Measurements from ENCODE around the gene PRKN.
"Not testable (repeated sequence)": the region's sequence is repeated elsewhere in the genome, so short reads cannot be mapped to it uniquely, and the experiment has no call there.

The PRKN gene

GRCh38 chr6:162450358-162450757 is 277.2 kb downstream of the PRKN start:
- no peak for DNase-seq (ENCODE audit: low read depth)

GRCh38 chr6:162448294-162448693 is 279.3 kb downstream of the PRKN start:
- no peak for DNase-seq (ENCODE audit: low read depth)

- no peak for DNase-seq (ENCODE audit: low read depth)
These were observed 284.5 kb downstream of the PRKN start for GRCh38 chr6:162443101-162443500.

GRCh38 chr6:162442687-162443086 is 284.9 kb downstream of the PRKN start:
- no peak for DNase-seq (ENCODE audit: low read depth)

- DNase-seq (ENCODE audit: low read depth): no peak
These were observed 285.6 kb downstream of the PRKN start for GRCh38 chr6:162441991-162442390.

- no peak for DNase-seq (ENCODE audit: low read depth)
These were observed 288.6 kb downstream of the PRKN start for GRCh38 chr6:162438980-162439379.

GRCh38 chr6:162435071-162435470 is 292.5 kb downstream of the PRKN start:
- no peak for DNase-seq (ENCODE audit: low read depth)

GRCh38 chr6:162421004-162421403 is 306.6 kb downstream of the PRKN start:
- DNase-seq (ENCODE audit: low read depth): no peak

- no peak for DNase-seq (ENCODE audit: low read depth)
These were observed 310.6 kb downstream of the PRKN start for GRCh38 chr6:162416831-162417537.

- no peak for DNase-seq (ENCODE audit: low read depth)
These were observed 311.3 kb downstream of the PRKN start for GRCh38 chr6:162416307-162416706.

- DNase-seq (ENCODE audit: low read depth): no peak
These were observed 317.6 kb downstream of the PRKN start for GRCh38 chr6:162409741-162410691.

GRCh38 chr6:162408826-162409535 is 318.6 kb downstream of the PRKN start:
- no peak for DNase-seq (ENCODE audit: low read depth)

GRCh38 chr6:162404951-162405350 is 322.6 kb downstream of the PRKN start:
- DNase-seq (ENCODE audit: low read depth): no peak

- DNase-seq (ENCODE audit: low read depth): no peak
These were observed 324.5 kb downstream of the PRKN start for GRCh38 chr6:162403031-162403430.

- no peak for DNase-seq (ENCODE audit: low read depth)
These were observed 332.4 kb downstream of the PRKN start for GRCh38 chr6:162395181-162395580.

GRCh38 chr6:162390961-162391811 is 336.4 kb downstream of the PRKN start:
- not testable (repeated sequence) for DNase-seq (ENCODE audit: low read depth)

GRCh38 chr6:162389343-162390085 is 338.1 kb downstream of the PRKN start:
- DNase-seq (ENCODE audit: low read depth): no peak

- no peak for DNase-seq (ENCODE audit: low read depth)
These were observed 339.2 kb downstream of the PRKN start for GRCh38 chr6:162388383-162388777.

GRCh38 chr6:162387718-162388382 is 339.7 kb downstream of the PRKN start:
- DNase-seq (ENCODE audit: low read depth): no peak

GRCh38 chr6:162385980-162386379 is 341.6 kb downstream of the PRKN start:
- no peak for DNase-seq (ENCODE audit: low read depth)

Data from non-pigmented ciliary epithelial cell (primary cell).